MCF 10A (cell line): ENCODE data around the gene FAHD2A. TPM values are rescaled to one million over a fixed set of nuclear protein-coding genes. Genes with fewer than 3 reads are reported as not detected.

Experiments
- BruUV-seq: library from RNA; stranded (reverse); fragments of 400-500 nt; replicated peaks from 2 replicates; lab custom pipeline; 2021; lab: Mats Ljungman, UMichigan
- CTCF ChIA-PET: fragments of 300-600 bp; sonication (Branson Sonifier 250); formaldehyde crosslinking; extraction: SDS; loops from one replicate; lab custom pipeline; 2021; ENCODE audit warnings: antibody characterized with exemption, inconsistent platforms; lab: Yijun Ruan, JAX
- POLR2A ChIA-PET: fragments of 300-600, 350-650 bp; sonication (Branson Sonifier 250); formaldehyde crosslinking; extraction: SDS; loops from one replicate; lab custom pipeline; 2020; ENCODE audit warnings: antibody characterized with exemption, inconsistent platforms; lab: Yijun Ruan, JAX
- DNase-seq: peaks from one replicate; pipeline ENCODE4 v3.0.0-alpha.2; 2018; ENCODE audit not compliant: unreplicated experiment
- H3K27ac Mint-ChIP-seq: one replicate; pipeline ENCODE4 v1.8.0; 2022; ENCODE audit warnings: mild to moderate bottlenecking, low read depth, mixed read lengths; ENCODE audit not compliant: unreplicated experiment
- H3K27me3 Mint-ChIP-seq: one replicate; pipeline ENCODE4 v1.8.0; 2022; ENCODE audit warnings: mixed read lengths; ENCODE audit not compliant: insufficient read depth, unreplicated experiment
- H3K36me3 Mint-ChIP-seq: one replicate; pipeline ENCODE4 v1.8.0; 2022; ENCODE audit warnings: mild to moderate bottlenecking, moderate library complexity, mixed read lengths; ENCODE audit not compliant: insufficient read depth, unreplicated experiment
- H3K4me1 Mint-ChIP-seq: one replicate; pipeline ENCODE4 v1.8.0; 2022; ENCODE audit warnings: mixed read lengths; ENCODE audit not compliant: insufficient read depth, unreplicated experiment
- H3K4me3 Mint-ChIP-seq: one replicate; pipeline ENCODE4 v1.8.0; 2022; ENCODE audit warnings: mild to moderate bottlenecking, moderate library complexity, mixed read lengths; ENCODE audit not compliant: unreplicated experiment
- H3K9me3 Mint-ChIP-seq: one replicate; pipeline ENCODE4 v1.8.0; 2022; ENCODE audit warnings: mixed read lengths; ENCODE audit not compliant: unreplicated experiment
- CTCF ChIP-seq: fragments of 200-600 bp; IDR thresholded peaks from one replicate; pipeline ENCODE4 v1.8.0; 2022; ENCODE audit warnings: antibody characterized with exemption, mild to moderate bottlenecking; ENCODE audit not compliant: unreplicated experiment
- intact Hi-C: fragments of 100-400 bp; cut with micrococcal nuclease; formaldehyde crosslinking; loops from 2 replicates; pipeline ENCODE4 v1.14.1; 2022
- total RNA-seq: library from RNA; stranded (reverse); gene quantifications from 2 replicates; pipeline ENCODE4 v1.2.3, GENCODE V29; 2022

Gene FAHD2A
- total RNA-seq, 1 experiment from 2014 or later = 24.1 TPM

- ChIA-PET CTCF (interaction anchor here (1.4 to 2.6 kb wide), 3 partner anchors 10 to 17 kb away, joined by 3 to 10 read pairs (median 3); partner anchors contain the start of gene FAHD2A), POLR2A (no interaction called here)
- DNase-seq = no peak
- Mint-ChIP-seq H3K9me3 (no peaks in the 10 kb centered on the region), H3K4me3 (no peak overlapping the region), H3K4me1 (no peaks in the 10 kb centered on the region), H3K36me3 (peaks cover 6% of the 10 kb centered on the region), H3K27ac (no peak overlapping the region), H3K27me3 (no peaks in the 10 kb centered on the region)
- BruUV-seq = no TSS peak
- intact Hi-C loops = no loop called here
- no peak for TF ChIP-seq CTCF
Measured at GRCh38 chr2:95391641-95392310, 10.7 kb upstream of the FAHD2A start.

- no peaks in the 10 kb centered on the region for H3K27me3 Mint-ChIP-seq
- no peaks in the 10 kb centered on the region for H3K4me1 Mint-ChIP-seq
- intact Hi-C loops = no loop called here
- no peak for TF ChIP-seq CTCF
- peaks cover 6% of the 10 kb centered on the region for H3K36me3 Mint-ChIP-seq
- BruUV-seq = no TSS peak
- no peaks in the 10 kb centered on the region for H3K9me3 Mint-ChIP-seq
- DNase-seq = no peak
- POLR2A ChIA-PET = no interaction called here
- CTCF ChIA-PET = interaction anchor here (1.4 to 2.6 kb wide), 2 partner anchors 10 to 18 kb away, joined by 3 to 10 read pairs; partner anchors contain the start of gene FAHD2A
- H3K27ac Mint-ChIP-seq = no peak overlapping the region
- H3K4me3 Mint-ChIP-seq = no peak overlapping the region
Measured at GRCh38 chr2:95392320-95392719, 10.2 kb upstream of the FAHD2A start.

- no peaks in the 10 kb centered on the region for H3K4me1 Mint-ChIP-seq
- intact Hi-C loops = no loop called here
- TF ChIP-seq CTCF = no peak
- no peak overlapping the region for H3K27ac Mint-ChIP-seq
- CTCF ChIA-PET = interaction anchor here (0.6 to 2.6 kb wide), 4 partner anchors 10 to 208 kb away, joined by 3 to 10 read pairs (median 4); partner anchors contain the start of gene FAHD2A
- no peak for DNase-seq
- POLR2A ChIA-PET = interaction anchor here (0.6 to 1.0 kb wide), 2 partner anchors 9 to 284 kb away, joined by 3 to 4 read pairs; partner anchors contain the start of gene FAHD2A
- no peaks in the 10 kb centered on the region for H3K9me3 Mint-ChIP-seq
- BruUV-seq = no TSS peak
- no peaks in the 10 kb centered on the region for H3K27me3 Mint-ChIP-seq
- H3K4me3 Mint-ChIP-seq = no peak overlapping the region
- H3K36me3 Mint-ChIP-seq = peaks cover 6% of the 10 kb centered on the region
Measured at GRCh38 chr2:95392730-95393455, 9.6 kb upstream of the FAHD2A start.

GRCh38 chr2:95393901-95394300, 8.6 kb upstream of the FAHD2A start:
- POLR2A ChIA-PET = no interaction called here
- CTCF ChIA-PET = interaction anchor here (0.6 to 2.6 kb wide), 3 partner anchors 9 to 209 kb away, joined by 3 to 10 read pairs (median 6); partner anchors contain the start of gene FAHD2A
- H3K9me3 Mint-ChIP-seq = no peaks in the 10 kb centered on the region
- no peaks in the 10 kb centered on the region for H3K4me1 Mint-ChIP-seq
- H3K36me3 Mint-ChIP-seq = peaks cover 6% of the 10 kb centered on the region
- no TSS peak for BruUV-seq
- DNase-seq = no peak
- H3K27me3 Mint-ChIP-seq = no peaks in the 10 kb centered on the region
- H3K27ac Mint-ChIP-seq = no peak overlapping the region
- no peak overlapping the region for H3K4me3 Mint-ChIP-seq
- intact Hi-C loops = no loop called here
- TF ChIP-seq CTCF = no peak
